LNCaP clone FGC (cell line): ENCODE data around the gene PROC.

Source experiments
- DNase-seq: peaks from one replicate; pipeline ENCODE4 v3.0.0-alpha.2; 2011; ENCODE audit warnings: low read depth
- H3K4me3 ChIP-seq: 2 replicates; pipeline ENCODE4 v1.5.1; 2011; ENCODE audit warnings: mild to moderate bottlenecking, low read depth, low read length, control low read depth
- TF ChIP-seq, protein P1 (sequence below): IDR thresholded peaks from 2 replicates; pipeline ENCODE4 v1.5.1; 2012; ENCODE audit warnings: mild to moderate bottlenecking; ENCODE audit not compliant: control insufficient read depth, insufficient read depth; ENCODE audit errors: extremely low read depth

Gene PROC

DNA sequence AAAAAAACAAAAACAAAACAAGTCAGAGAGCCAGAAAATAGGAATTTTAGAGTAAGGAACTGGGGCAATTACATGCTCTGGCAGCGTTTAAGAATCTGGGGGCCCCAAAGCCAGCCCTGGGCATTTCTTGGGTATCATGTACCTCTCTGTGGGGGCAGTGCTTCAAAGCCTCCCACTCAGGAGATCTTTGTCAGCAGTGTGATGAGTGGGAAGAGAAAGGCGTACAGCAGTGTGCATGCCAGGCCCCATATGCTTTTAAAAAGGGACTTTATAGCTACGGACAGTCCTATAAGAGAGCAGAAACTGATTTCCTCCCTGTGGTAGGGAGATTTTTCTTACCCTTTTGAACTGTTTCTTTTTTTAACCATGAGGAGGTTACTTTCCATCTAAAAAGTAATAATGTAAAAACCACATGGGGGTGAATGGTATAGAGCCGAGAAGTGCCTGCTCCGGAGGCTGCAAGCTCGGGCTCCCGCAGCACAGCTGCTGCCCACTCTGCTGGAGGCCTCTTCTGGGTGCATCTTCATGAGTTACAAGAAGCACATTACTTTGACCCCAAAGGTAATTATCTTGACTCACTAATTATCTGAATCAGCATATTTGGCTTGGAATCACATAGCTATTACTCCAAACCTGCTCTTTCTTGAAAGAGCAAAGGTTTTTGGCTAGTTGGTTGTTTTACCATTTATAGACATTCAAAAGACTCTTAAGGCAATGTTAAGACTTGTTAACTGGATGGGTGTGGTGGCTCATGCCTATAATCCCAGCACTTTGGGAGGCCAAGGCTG, 46.4 kb downstream of the PROC start:
- TF ChIP-seq, protein P1, sequence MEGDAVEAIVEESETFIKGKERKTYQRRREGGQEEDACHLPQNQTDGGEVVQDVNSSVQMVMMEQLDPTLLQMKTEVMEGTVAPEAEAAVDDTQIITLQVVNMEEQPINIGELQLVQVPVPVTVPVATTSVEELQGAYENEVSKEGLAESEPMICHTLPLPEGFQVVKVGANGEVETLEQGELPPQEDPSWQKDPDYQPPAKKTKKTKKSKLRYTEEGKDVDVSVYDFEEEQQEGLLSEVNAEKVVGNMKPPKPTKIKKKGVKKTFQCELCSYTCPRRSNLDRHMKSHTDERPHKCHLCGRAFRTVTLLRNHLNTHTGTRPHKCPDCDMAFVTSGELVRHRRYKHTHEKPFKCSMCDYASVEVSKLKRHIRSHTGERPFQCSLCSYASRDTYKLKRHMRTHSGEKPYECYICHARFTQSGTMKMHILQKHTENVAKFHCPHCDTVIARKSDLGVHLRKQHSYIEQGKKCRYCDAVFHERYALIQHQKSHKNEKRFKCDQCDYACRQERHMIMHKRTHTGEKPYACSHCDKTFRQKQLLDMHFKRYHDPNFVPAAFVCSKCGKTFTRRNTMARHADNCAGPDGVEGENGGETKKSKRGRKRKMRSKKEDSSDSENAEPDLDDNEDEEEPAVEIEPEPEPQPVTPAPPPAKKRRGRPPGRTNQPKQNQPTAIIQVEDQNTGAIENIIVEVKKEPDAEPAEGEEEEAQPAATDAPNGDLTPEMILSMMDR: no peak

DNA sequence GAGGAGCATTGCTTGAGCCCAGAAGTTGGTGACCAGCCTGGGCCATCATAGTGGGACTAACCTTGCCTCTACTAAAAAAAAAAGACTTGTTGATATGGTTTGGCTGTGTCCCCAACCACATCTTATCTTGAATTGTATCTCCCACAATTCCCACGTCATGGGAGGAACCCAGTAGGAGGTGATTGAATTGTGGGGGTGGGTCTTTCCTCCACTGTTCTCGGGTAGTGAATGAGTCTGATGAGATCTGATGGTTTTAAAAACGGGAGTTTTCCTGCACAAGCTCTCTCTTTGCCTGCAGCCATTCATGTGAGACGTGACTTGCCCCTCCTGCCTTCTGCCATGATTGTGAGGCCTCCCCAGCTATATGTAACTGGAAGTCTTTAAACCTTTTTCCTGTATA, 47.0 kb downstream of the PROC start:
- DNase-seq: no peak
- H3K4me3 ChIP-seq: no peak overlapping the region
- TF ChIP-seq, protein P1: no peak

More for the DNA sequence above, 46.4 kb downstream of the PROC start:
- DNase-seq: no peak
- H3K4me3 ChIP-seq: no peak overlapping the region

DNA sequence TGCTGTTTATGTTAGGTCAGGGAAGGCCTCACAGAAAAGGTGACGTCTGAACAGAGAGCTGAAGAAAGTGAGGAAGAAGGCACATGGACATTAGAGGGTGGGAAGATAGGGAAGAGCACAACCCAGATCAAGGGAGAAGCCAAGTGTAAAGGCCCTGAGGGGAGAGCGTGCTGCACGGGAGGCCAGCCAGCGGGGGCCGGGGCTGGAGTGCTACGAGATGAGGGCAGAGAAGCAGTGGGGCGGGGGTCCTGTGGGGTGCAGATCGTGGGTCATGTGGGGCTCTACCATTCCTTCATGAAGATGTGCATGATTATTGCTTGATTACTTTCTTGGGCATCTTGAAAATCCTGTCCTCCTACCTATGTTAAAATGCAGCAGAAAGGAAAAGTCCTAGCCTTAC, 50.8 kb downstream of the PROC start:
- TF ChIP-seq, protein P1: no peak
- DNase-seq: no peak
- H3K4me3 ChIP-seq: no peak overlapping the region

DNA sequence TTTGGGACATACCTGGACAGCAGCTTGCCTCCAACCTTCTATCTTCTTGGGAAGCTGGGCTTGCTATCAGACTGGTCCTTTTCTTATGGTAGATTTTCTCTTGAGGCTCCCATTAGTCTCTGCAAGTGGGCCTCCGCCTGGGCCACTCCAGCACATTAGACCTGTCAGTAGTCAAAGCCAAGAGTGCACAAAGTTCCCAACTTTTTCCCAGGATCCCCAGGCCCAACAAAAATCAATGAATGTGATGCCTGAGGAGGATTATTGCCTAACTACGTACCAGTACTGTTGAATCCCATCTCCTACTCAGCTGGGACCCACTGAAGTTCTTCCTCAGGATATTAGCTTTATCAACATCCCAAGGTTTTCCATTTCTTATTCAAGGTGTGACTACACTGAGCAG, 51.7 kb downstream of the PROC start:
- H3K4me3 ChIP-seq: no peak overlapping the region
- no peak for DNase-seq
- TF ChIP-seq, protein P1: no peak

DNA sequence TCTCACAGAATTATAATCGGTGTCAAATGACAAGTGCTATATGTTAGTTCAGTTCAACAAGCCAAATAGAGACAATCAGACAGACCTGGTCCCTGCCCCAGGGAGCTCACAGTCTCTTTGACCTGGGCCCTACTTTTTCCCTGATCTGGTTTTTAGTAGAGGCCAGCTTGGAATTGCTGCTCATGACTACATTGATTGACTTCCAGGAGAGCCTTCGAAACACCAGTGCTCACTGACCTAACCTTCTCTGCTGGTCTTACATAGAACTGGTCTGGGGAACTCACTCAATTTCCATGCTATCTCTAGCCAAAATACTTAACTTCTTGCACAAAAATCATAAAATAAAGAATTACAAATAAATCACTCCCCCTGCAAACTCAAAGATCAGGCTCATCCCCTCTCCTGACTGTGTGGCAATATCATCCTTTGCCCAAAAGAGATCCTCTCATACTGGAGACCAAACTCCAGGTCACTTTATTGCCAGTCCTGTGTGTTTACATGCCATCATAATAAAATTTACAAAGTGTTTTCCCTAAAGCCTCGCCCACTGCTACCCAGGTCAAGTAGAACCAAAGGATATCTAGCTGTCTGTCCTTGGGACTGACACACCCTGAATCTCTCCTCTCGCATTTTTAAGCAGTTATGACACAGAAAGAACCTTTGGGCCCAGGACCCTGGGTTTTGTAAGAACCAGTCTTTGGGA, 53.2 kb downstream of the PROC start:
- DNase-seq: no peak
- H3K4me3 ChIP-seq: no peak overlapping the region
- TF ChIP-seq, protein P1: no peak

DNA sequence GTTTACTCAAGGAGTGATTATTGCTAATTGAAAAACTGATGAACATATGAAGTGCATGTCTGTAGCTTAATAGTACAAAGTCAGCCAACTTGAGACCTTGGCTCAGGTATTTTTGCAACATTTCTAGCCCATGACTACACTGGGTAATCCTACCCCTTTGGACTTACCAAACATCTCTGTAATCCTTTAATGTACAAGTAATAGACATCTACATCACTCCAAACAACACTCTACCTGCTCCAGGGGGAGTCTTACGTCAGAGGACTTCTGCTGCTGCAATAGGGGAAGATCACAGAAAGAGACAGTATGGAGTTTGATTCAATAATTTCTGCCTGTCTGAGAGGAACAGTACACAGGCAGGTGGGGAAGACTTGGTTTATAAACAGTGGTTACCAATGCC, 54.0 kb downstream of the PROC start:
- no peak overlapping the region for H3K4me3 ChIP-seq
- TF ChIP-seq, protein P1: no peak
- DNase-seq: no peak
